B cell (primary cell): Measurements from ENCODE around the gene PTPRT. TPM values are rescaled to one million over a fixed set of nuclear protein-coding genes. Genes with fewer than 3 reads are reported as not detected.

Experiments used
- ATAC-seq: fragments of 200-7000 bp; cut with Tn5 transposase; one replicate; pipeline ENCODE4 v1.10.0; 2021; ENCODE audit warnings: low read depth, mild to moderate bottlenecking, moderate number of reproducible peaks, moderate library complexity
- CTCF ChIA-PET: fragments of 350-600 bp; sonication (Branson Sonifier 250); formaldehyde crosslinking; loops from one replicate; lab custom pipeline; 2021; ENCODE audit warnings: antibody characterized with exemption, inconsistent platforms; lab: Charles Lee
- POLR2A ChIA-PET: fragments of 350-600 bp; sonication (Branson Sonifier 250); formaldehyde crosslinking; loops from one replicate; lab custom pipeline; 2021; ENCODE audit warnings: antibody characterized with exemption; lab: Charles Lee
- DNase-seq: peaks from one replicate; pipeline ENCODE4 v3.0.0; 2013
- H2AFZ ChIP-seq: 2 replicates; pipeline ENCODE4 v1.6.1; 2012; ENCODE audit warnings: mild to moderate bottlenecking, low read depth, low read length; ENCODE audit not compliant: insufficient read depth, poor library complexity, severe bottlenecking
- H3K27ac ChIP-seq, 2 donors: 1 replicate in 1 of 2; 2 replicates in 1 of 2; pipeline ENCODE4 v1.5.1; 2012 to 2013; ENCODE audit warnings: low read length in 2 of 2, mild to moderate bottlenecking in 2 of 2, moderate library complexity in 1 of 2
- H3K27me3 ChIP-seq, 4 experiments: fragments of 200-600 bp in 1 of 4; sonication (generic) in 1 of 4; replicated peaks in 1 of 4; 1 replicate in 2 of 4; 2 replicates in 2 of 4; pipeline versions ENCODE4 v1.6.1 to v1.7.0; 2013 to 2016; ENCODE audit warnings: low read length in 3 of 4, mild to moderate bottlenecking in 2 of 4, mixed read lengths in 1 of 4, moderate library complexity in 1 of 4; ENCODE audit not compliant: insufficient read depth in 4 of 4, control insufficient read depth in 3 of 4; ENCODE audit errors: control extremely low read depth in 1 of 4
- H3K36me3 ChIP-seq, 2 experiments: replicated peaks in 1 of 2; 1 replicate in 1 of 2; 2 replicates in 1 of 2; pipeline versions ENCODE4 v1.6.1 to v1.7.1; 2013; ENCODE audit warnings: low read length in 1 of 2; ENCODE audit not compliant: insufficient read depth in 2 of 2, control insufficient read depth in 1 of 2; ENCODE audit errors: control extremely low read depth in 1 of 2, extremely low read depth in 1 of 2
- H3K4me1 ChIP-seq, 2 donors: fragments of 200-600 bp in 1 of 2; sonication (generic) in 1 of 2; 1 replicate in 1 of 2; 2 replicates in 1 of 2; pipeline versions ENCODE4 v1.5.1 to v1.6.1; 2013 to 2017; ENCODE audit warnings: low read length in 2 of 2; ENCODE audit not compliant: control insufficient read depth in 2 of 2, insufficient read depth in 2 of 2
- H3K4me2 ChIP-seq: replicated peaks from 2 replicates; pipeline ENCODE3; 2012; ENCODE audit warnings: mild to moderate bottlenecking, low read depth, low read length; ENCODE audit not compliant: poor library complexity, severe bottlenecking
- H3K4me3 ChIP-seq, 5 experiments: fragments of 200-600 bp in 1 of 5; sonication (generic) in 1 of 5; 1 replicate in 3 of 5; 2 replicates in 2 of 5; pipeline versions ENCODE4 v1.5.1 to v1.7.0; 2011 to 2016; ENCODE audit warnings: low read length in 4 of 5, mild to moderate bottlenecking in 4 of 5, low read depth in 2 of 5, control low read depth in 1 of 5, moderate library complexity in 1 of 5; ENCODE audit not compliant: insufficient read depth in 1 of 5; ENCODE audit errors: control extremely low read depth in 1 of 5, extremely low read depth in 1 of 5
- H3K79me2 ChIP-seq: fragments of 200-600 bp; sonication (generic); one replicate; pipeline ENCODE4 v1.6.0; 2016; ENCODE audit warnings: low read length; ENCODE audit not compliant: control insufficient read depth, insufficient read depth
- H3K9ac ChIP-seq: fragments of 200-600 bp; sonication (generic); 2 replicates; pipeline ENCODE4 v1.6.1; 2017; ENCODE audit warnings: mild to moderate bottlenecking, low read length, moderate library complexity
- H3K9me3 ChIP-seq, 3 donors: one replicate each; pipeline versions ENCODE4 v1.6.1 to v1.7.1; 2013; ENCODE audit warnings: low read length in 2 of 3; ENCODE audit not compliant: control insufficient read depth in 2 of 3, insufficient read depth in 1 of 3; ENCODE audit errors: control extremely low read depth in 1 of 3
- H4K20me1 ChIP-seq: 2 replicates; pipeline ENCODE4 v1.6.0; 2012; ENCODE audit warnings: mild to moderate bottlenecking, low read length; ENCODE audit not compliant: insufficient read depth, control insufficient read depth, poor library complexity, severe bottlenecking
- H3K27ac Mint-ChIP-seq: one replicate; pipeline ENCODE4 v1.8.0; 2021; ENCODE audit warnings: mixed read lengths
- H3K27me3 Mint-ChIP-seq: one replicate; pipeline ENCODE4 v1.8.0; 2021; ENCODE audit warnings: mixed read lengths
- H3K4me1 Mint-ChIP-seq: one replicate; pipeline ENCODE4 v1.8.0; 2021; ENCODE audit warnings: mixed read lengths
- H3K4me3 Mint-ChIP-seq: one replicate; pipeline ENCODE4 v1.8.0; 2021; ENCODE audit warnings: mixed read lengths
- H3K9me3 Mint-ChIP-seq: one replicate; pipeline ENCODE4 v1.8.0; 2022; ENCODE audit warnings: mixed read lengths; ENCODE audit not compliant: insufficient read depth
- CTCF ChIP-seq: fragments of 200-600 bp; IDR thresholded peaks from one replicate; pipeline ENCODE4 v1.8.0; 2022; ENCODE audit warnings: antibody characterized with exemption, mild to moderate bottlenecking
- EZH2 ChIP-seq: IDR thresholded peaks from 2 replicates; pipeline ENCODE4 v1.6.1; 2012; ENCODE audit warnings: borderline replicate concordance, low read depth, mild to moderate bottlenecking, moderate library complexity, low read length; ENCODE audit not compliant: insufficient read depth, poor library complexity, severe bottlenecking
- WGBS: methylation state at CpG from one replicate; pipeline ENCODE4 v1.1.5; 2013; ENCODE audit warnings: missing lambda C conversion rate; ENCODE audit not compliant: insufficient coverage; 5-methylcytosine and 5-hydroxymethylcytosine counted together
- intact Hi-C: fragments of 100-400 bp; cut with micrococcal nuclease; formaldehyde crosslinking; loops from one replicate; pipeline ENCODE4 v1.10.0; 2022
- polyA plus RNA-seq: library from polyadenylated mRNA; depleted of rRNA; stranded (reverse); fragments of >200 nt; gene quantifications from 2 replicates; pipeline ENCODE4 v1.2.3, GENCODE V29; 2012
- total RNA-seq, 2 donors: library from RNA; stranded (reverse); fragments of 120-200 nt in 1 of 2; gene quantifications; 1 replicate in 1 of 2; 2 replicates in 1 of 2; pipeline versions ENCODE4 v1.2.3 to v1.2.4, GENCODE V29; 2013 to 2022

The PTPRT gene
- total and polyA plus RNA-seq, 2 donors (not counting 1 experiment from before 2014, with no cell fraction given), result not detected

- no peak overlapping the region for H2AFZ ChIP-seq
- H4K20me1 ChIP-seq, result no peaks in the 10 kb centered on the region
- Mint-ChIP-seq H3K4me1 (no peaks in the 10 kb centered on the region), H3K9me3 (no peaks in the 10 kb centered on the region), H3K27ac (no peak overlapping the region), H3K4me3 (no peak overlapping the region), H3K27me3 (peaks cover 3% of the 10 kb centered on the region)
- H3K4me1 ChIP-seq, result no peaks in the 10 kb centered on the region
- no peak overlapping the region for H3K9ac ChIP-seq
- H3K4me2 ChIP-seq, result no peak overlapping the region
- TF ChIP-seq CTCF (no peak), EZH2 (no peak)
- intact Hi-C loops, result no loop called here
- ChIA-PET CTCF (no interaction called here), POLR2A (no interaction called here)
- 4% methylated on average over 6 of the region's 6 CpGs for WGBS
- H3K4me3 ChIP-seq, result no peak overlapping the region
- ATAC-seq (no peak), DNase-seq (no peak)
- no peaks in the 10 kb centered on the region for H3K9me3 ChIP-seq
- H3K27ac ChIP-seq, result no peak overlapping the region
- no peaks in the 10 kb centered on the region for H3K27me3 ChIP-seq
- no peaks in the 10 kb centered on the region for H3K79me2 ChIP-seq
- no peaks in the 10 kb centered on the region for H3K36me3 ChIP-seq
Measured at GRCh38 chr20:42370075-42370474, 819.6 kb downstream of the PTPRT start.

- Histone ChIP-seq H3K27me3 (no peaks in the 10 kb centered on the region), H3K36me3 (no peaks in the 10 kb centered on the region), H4K20me1 (no peaks in the 10 kb centered on the region), H3K4me3 (no peak overlapping the region), H3K79me2 (no peaks in the 10 kb centered on the region), H3K4me1 (no peaks in the 10 kb centered on the region), H3K9me3 (no peaks in the 10 kb centered on the region), H2AFZ (no peak overlapping the region), H3K4me2 (no peak overlapping the region), H3K9ac (no peak overlapping the region), H3K27ac (no peak overlapping the region)
- ChIA-PET CTCF (no interaction called here), POLR2A (no interaction called here)
- intact Hi-C loops, result no loop called here
- H3K4me3 Mint-ChIP-seq, result no peak overlapping the region
- 98% methylated on average over 2 of the region's 3 CpGs for WGBS
- no peak for TF ChIP-seq EZH2
- TF ChIP-seq CTCF, result no peak
- no peak overlapping the region for H3K27ac Mint-ChIP-seq
- no peak for ATAC-seq
- no peaks in the 10 kb centered on the region for H3K9me3 Mint-ChIP-seq
- DNase-seq, result no peak
- H3K27me3 Mint-ChIP-seq, result peaks cover 3% of the 10 kb centered on the region
- H3K4me1 Mint-ChIP-seq, result no peaks in the 10 kb centered on the region
Measured at GRCh38 chr20:42368910-42369309, 820.8 kb downstream of the PTPRT start.
